ENCODE measurements around the gene SPTAN1.
"Not testable (repeated sequence)": the region's sequence is repeated elsewhere in the genome, so short reads cannot be mapped to it uniquely, and the experiment has no call there.

The SPTAN1 gene

DNA sequence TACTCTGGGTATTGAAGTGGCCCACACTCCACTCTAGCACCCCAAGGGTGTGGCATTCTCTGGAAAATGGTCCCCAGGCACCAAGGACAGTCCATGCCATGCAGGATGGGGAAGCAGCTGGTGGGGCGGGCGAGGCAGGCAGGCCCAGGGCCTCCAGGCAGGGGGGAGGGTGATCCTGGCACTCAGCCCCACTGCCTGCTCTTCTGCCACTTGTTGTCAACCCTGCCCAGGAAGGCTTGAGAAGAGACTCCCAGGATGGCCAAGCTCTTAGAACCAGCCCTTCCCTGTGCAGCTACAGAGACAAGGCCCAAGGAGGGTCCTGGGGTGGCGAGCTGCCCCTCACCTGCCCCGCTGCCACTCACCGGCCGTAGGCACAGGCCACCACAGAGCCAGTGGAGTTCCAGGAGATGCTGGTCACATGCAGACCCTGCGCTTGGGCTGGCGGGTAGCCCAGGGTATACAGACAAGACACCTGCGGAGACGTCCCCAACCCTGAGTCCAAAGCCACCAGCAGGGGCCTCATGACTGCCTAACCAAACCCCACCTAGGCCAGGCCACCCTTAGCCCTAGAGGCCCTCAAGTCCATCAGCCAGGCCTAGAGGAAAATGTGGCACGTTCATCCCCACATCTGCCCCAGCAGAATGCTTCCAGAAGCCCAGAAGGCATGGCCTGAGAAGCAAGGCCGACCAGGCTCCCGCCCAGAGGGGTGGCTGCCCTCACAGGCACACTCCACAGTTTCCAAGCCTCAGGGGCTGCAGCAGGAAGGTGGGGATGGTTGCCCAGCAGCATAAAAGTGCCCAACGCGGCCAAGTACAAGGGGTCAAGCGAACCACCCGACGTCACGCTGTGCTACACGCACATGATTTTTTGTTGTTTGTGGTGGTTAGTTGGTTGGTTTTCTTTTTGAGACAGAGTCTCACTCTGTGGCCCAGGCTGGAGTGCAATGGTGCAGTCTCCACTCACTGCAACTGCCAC, 84.5 kb downstream of the SPTAN1 start:
- Mint-ChIP-seq H3K27ac (no peak overlapping the region), H3K27me3 (ENCODE audit: low read depth) (no peaks in the 10 kb centered on the region), H3K4me3 (no peak overlapping the region), H3K4me1 (ENCODE audit: low read depth) (no peaks in the 10 kb centered on the region), H3K9me3 (no peaks in the 10 kb centered on the region), H3K36me3 (ENCODE audit: low read depth) (peaks cover 18% of the 10 kb centered on the region)

DNA sequence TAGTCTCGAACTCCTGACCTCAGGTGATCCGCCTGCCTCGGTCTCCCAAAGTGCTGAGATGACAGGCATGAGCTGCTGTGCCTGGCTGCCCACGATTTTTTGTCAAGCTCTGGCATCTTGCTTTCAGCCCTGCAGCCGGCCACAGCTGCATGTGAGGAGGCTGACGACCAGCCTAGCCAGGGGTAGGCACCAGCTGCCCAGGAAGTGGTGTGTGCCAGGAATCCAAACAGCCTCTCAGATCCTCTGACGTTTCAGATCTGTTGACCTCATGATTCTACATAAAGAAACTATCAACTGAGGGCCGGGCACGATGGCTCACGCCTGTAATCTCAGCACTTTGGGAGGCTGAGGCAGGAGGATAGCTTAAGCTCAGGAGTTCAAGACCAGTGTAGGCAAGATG, 85.3 kb downstream of the SPTAN1 start:
- no peak overlapping the region for H3K27ac Mint-ChIP-seq
- no peaks in the 10 kb centered on the region for H3K9me3 Mint-ChIP-seq
- no peaks in the 10 kb centered on the region for H3K27me3 Mint-ChIP-seq (ENCODE audit: low read depth)
- no peak overlapping the region for H3K4me3 Mint-ChIP-seq
- peaks cover 12% of the 10 kb centered on the region for H3K36me3 Mint-ChIP-seq (ENCODE audit: low read depth)
- H3K4me1 Mint-ChIP-seq (ENCODE audit: low read depth) = no peaks in the 10 kb centered on the region

GRCh38 chr9:128638580-128638979, 86.2 kb downstream of the SPTAN1 start:
- H3K27ac Mint-ChIP-seq = no peak overlapping the region
- no peaks in the 10 kb centered on the region for H3K9me3 Mint-ChIP-seq
- peaks cover 7% of the 10 kb centered on the region for H3K36me3 Mint-ChIP-seq (ENCODE audit: low read depth)
- H3K27me3 Mint-ChIP-seq (ENCODE audit: low read depth) = no peaks in the 10 kb centered on the region
- no peak overlapping the region for H3K4me3 Mint-ChIP-seq
- H3K4me1 Mint-ChIP-seq (ENCODE audit: low read depth) = no peaks in the 10 kb centered on the region

DNA sequence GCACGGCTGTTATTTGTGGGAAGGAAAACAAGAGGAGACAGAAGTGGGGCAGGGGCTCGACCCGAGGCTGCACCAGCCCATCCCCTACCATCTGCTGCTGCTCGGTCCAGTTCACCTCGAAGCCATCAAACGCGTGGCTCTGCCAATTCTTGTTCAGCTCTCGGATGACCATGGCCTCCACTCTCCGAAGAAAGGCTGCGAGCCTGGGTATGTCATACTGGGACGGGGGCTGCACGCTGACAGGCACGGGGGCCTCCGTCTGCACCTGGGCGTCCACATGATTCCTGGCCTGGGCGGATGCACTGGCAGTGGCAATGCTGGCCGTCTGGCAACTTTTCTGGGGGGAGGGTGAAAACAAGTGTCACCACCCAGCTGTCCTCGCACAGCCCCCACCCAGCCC, 88.2 kb downstream of the SPTAN1 start:
- Mint-ChIP-seq H3K4me3 (no peak overlapping the region), H3K36me3 (ENCODE audit: low read depth) (peaks cover 2% of the 10 kb centered on the region), H3K27me3 (ENCODE audit: low read depth) (no peaks in the 10 kb centered on the region), H3K9me3 (no peaks in the 10 kb centered on the region), H3K27ac (no peak overlapping the region), H3K4me1 (ENCODE audit: low read depth) (no peaks in the 10 kb centered on the region)

DNA sequence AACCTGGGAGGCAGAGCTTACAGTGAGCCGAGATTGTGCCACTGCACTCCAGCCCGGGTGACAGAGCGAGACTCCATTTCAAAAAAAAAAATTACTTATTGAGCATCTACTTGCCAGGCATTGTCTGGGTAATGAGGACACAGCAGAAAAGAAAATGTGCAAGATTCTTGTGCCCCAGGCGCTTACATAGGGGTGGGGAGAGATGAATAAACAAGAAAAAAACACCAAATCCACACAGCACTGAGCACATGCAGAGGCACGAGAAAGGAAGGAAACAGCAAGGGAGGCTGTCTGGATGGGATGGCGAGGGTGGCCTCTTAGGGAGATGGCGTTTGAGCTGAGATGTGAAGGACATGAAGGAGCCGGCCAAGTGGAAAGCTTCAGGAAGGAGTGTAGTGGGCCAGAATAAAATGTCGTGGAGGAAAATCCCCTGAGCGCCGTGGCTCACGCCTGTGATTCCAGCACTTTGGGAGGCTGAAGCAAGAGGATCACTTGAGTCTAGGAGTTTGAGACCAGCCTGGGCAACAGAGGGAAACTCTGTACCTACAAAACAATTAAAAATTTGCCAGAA, 90.4 kb downstream of the SPTAN1 start:
- Mint-ChIP-seq H3K27me3 (ENCODE audit: low read depth) (no peaks in the 10 kb centered on the region), H3K4me1 (ENCODE audit: low read depth) (peaks cover 4% of the 10 kb centered on the region), H3K4me3 (no peak overlapping the region), H3K9me3 (no peaks in the 10 kb centered on the region), H3K27ac (peak overlapping the region; percentile 12), H3K36me3 (ENCODE audit: low read depth) (peaks cover 2% of the 10 kb centered on the region)

- no peak overlapping the region for H3K4me3 Mint-ChIP-seq
- peaks cover 2% of the 10 kb centered on the region for H3K36me3 Mint-ChIP-seq (ENCODE audit: low read depth)
- H3K27ac Mint-ChIP-seq = peak overlapping the region; percentile 70
- peaks cover 4% of the 10 kb centered on the region for H3K4me1 Mint-ChIP-seq (ENCODE audit: low read depth)
- no peaks in the 10 kb centered on the region for H3K27me3 Mint-ChIP-seq (ENCODE audit: low read depth)
- H3K9me3 Mint-ChIP-seq = no peaks in the 10 kb centered on the region
These were observed 91.3 kb downstream of the SPTAN1 start for GRCh38 chr9:128643519-128644300.

DNA sequence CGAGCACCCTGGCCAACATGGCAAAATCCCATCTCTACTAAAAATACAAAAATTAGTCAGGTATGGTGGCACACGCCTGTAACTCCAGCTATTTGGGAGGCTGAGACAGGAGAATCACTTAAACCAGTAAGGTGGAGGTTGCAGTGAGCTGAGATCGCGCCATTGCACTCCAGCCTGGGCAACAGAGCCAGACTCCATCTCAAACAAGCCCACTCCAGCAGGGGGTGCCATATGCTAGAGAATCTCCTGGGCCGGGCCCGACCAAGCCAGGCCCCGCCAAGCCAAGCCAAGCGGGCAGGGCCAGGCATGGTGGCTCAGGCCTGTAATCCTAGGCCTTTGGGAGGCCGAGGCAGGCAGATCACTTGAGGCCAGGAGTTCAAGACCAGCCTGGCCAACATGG, 95.8 kb downstream of the SPTAN1 start:
- H3K27ac Mint-ChIP-seq; H3K4me3 Mint-ChIP-seq; H3K36me3 Mint-ChIP-seq (ENCODE audit: low read depth): not testable (repeated sequence)

GRCh38 chr9:128651798-128652197, 99.4 kb downstream of the SPTAN1 start:
- H3K9me3 Mint-ChIP-seq = no peaks in the 10 kb centered on the region
- no peaks in the 10 kb centered on the region for H3K36me3 Mint-ChIP-seq (ENCODE audit: low read depth)
- H3K4me1 Mint-ChIP-seq (ENCODE audit: low read depth) = peaks cover 2% of the 10 kb centered on the region
- H3K27me3 Mint-ChIP-seq (ENCODE audit: low read depth) = no peaks in the 10 kb centered on the region
- peak overlapping the region; percentile 49 for H3K27ac Mint-ChIP-seq
- H3K4me3 Mint-ChIP-seq = no peak overlapping the region

More for the DNA sequence above, 95.8 kb downstream of the SPTAN1 start:
- not testable (repeated sequence) for H3K4me1 Mint-ChIP-seq (ENCODE audit: low read depth); H3K9me3 Mint-ChIP-seq; H3K27me3 Mint-ChIP-seq (ENCODE audit: low read depth)

DNA sequence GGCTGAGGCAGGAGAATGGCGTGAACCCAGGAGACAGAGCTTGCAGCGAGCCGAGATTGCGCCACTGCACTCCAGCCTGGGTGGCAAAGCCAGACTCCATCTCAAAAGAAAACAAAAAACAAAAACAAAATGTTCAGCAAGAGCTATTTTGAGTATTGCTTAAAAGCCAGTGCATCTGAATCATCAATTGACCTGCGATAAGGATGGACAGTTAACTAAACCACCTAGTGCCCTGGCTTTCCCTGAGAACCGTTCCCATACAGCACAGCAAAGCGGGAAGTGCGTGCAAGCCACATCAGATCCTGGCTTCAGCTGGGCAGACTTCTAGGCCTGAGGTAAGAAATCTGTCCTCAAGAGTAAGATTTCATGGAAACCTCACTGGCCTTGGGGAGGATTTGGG, 101.5 kb downstream of the SPTAN1 start:
- H3K4me3 Mint-ChIP-seq = no peak overlapping the region
- no peaks in the 10 kb centered on the region for H3K27me3 Mint-ChIP-seq (ENCODE audit: low read depth)
- H3K4me1 Mint-ChIP-seq (ENCODE audit: low read depth) = peaks cover 6% of the 10 kb centered on the region
- H3K27ac Mint-ChIP-seq = no peak overlapping the region
- no peaks in the 10 kb centered on the region for H3K36me3 Mint-ChIP-seq (ENCODE audit: low read depth)
- no peaks in the 10 kb centered on the region for H3K9me3 Mint-ChIP-seq

DNA sequence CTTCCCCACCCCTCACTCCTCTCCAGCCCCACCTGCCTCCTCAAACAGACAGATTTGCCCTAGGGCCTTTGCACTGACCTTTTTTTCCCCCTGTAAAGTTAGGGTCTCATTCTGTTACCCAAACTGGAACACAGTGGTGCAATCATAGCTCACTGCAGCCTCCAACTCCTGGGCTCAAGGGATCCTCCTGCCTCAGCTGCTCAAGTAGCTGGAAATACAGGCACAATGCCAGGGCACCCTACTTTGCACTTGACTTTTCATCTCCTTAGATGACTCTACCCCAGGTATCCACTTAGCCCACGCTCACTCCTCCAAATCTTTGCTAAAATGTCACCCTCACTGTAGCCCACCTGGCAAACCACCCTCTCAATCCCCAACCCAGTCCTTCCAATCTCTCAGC, 102.1 kb downstream of the SPTAN1 start:
- Mint-ChIP-seq H3K27me3 (ENCODE audit: low read depth) (no peaks in the 10 kb centered on the region), H3K36me3 (ENCODE audit: low read depth) (no peaks in the 10 kb centered on the region), H3K9me3 (no peaks in the 10 kb centered on the region), H3K27ac (no peak overlapping the region), H3K4me3 (peak overlapping the region; percentile 16), H3K4me1 (ENCODE audit: low read depth) (peaks cover 6% of the 10 kb centered on the region)

GRCh38 chr9:128656416-128657343, 104.3 kb downstream of the SPTAN1 start, which contains the start of gene DYNC2I2:
DYNC2I2 (minus strand) TSS chr9:128656847; CDS start chr9:128656726, 121 bp downstream.
- H3K27me3 Mint-ChIP-seq (ENCODE audit: low read depth) = no peaks in the 10 kb centered on the region
- H3K4me1 Mint-ChIP-seq (ENCODE audit: low read depth) = peaks cover 6% of the 10 kb centered on the region
- H3K4me3 Mint-ChIP-seq = peak within 1 kb of the TSS; percentile 91
- peak within 1 kb of the TSS; percentile 100 for H3K27ac Mint-ChIP-seq
- no peaks in the 10 kb centered on the region for H3K36me3 Mint-ChIP-seq (ENCODE audit: low read depth)
- no peaks in the 10 kb centered on the region for H3K9me3 Mint-ChIP-seq

GRCh38 chr9:128657344-128657704, 104.9 kb downstream of the SPTAN1 start:
- no peaks in the 10 kb centered on the region for H3K36me3 Mint-ChIP-seq (ENCODE audit: low read depth)
- H3K9me3 Mint-ChIP-seq = no peaks in the 10 kb centered on the region
- H3K27ac Mint-ChIP-seq = peak overlapping the region; percentile 100
- H3K4me3 Mint-ChIP-seq = peak overlapping the region; percentile 91
- H3K27me3 Mint-ChIP-seq (ENCODE audit: low read depth) = no peaks in the 10 kb centered on the region
- peaks cover 6% of the 10 kb centered on the region for H3K4me1 Mint-ChIP-seq (ENCODE audit: low read depth)

DNA sequence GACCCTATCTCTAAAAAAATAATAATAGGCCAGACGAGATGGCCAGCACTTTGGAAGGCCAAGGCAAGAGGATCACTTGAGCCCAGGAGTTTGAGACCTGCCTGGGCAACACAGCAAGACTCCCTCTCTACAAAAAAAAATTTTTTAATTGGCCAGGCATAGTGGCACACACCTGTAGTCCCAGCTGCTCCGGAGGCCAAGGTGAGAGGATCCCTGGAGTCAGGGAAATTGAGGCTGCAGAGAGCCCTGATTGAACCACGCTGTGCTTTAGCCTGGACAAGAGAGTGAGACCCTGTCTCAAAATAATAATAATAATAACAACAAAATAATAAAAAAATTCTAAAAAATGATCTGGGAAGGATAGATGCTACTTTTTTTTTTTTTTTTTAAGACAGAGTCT, 105.4 kb downstream of the SPTAN1 start:
- Mint-ChIP-seq H3K27me3 (ENCODE audit: low read depth) (no peaks in the 10 kb centered on the region), H3K27ac (peak overlapping the region; percentile 100), H3K4me1 (ENCODE audit: low read depth) (peaks cover 6% of the 10 kb centered on the region), H3K9me3 (no peaks in the 10 kb centered on the region), H3K36me3 (ENCODE audit: low read depth) (no peaks in the 10 kb centered on the region), H3K4me3 (no peak overlapping the region)

DNA sequence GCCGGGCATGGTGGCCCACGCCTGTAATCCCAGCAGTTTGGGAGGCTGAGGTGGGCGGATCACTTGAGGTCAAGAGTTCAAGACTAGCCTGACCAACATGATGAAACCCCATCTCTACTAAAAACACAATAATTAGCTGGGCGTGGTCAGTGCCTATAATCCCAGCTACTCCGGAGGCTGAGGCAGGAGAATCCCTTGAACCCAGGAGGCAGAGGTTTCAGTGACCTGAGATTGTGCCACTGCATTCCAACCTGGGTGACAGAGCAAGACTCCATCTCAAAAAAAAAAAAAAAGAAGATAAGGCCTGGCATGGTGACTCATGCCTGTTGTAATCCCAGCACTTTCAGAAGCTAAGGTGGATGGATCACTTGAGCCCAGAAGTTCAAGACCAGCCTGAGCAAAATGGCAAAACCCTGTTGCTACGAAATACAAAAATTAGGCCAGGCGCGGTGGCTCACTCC, 114.1 kb downstream of the SPTAN1 start:
- H3K4me3 Mint-ChIP-seq; H3K27ac Mint-ChIP-seq; H3K27me3 Mint-ChIP-seq (ENCODE audit: low read depth); H3K4me1 Mint-ChIP-seq (ENCODE audit: low read depth); H3K36me3 Mint-ChIP-seq (ENCODE audit: low read depth); H3K9me3 Mint-ChIP-seq: not testable (repeated sequence)

Data from T-helper 1 cell treated with Interleukin-12 subunit alpha and Interleukin-12 subunit beta and Interleukin-4 antibody, amounts not matched to agents 30 μg/mL and 1 μg/mL, for 36 hours (primary cell).